MCF 10A (cell line): ENCODE measurements around the gene FRMD3. TPM values are rescaled to one million over a fixed set of nuclear protein-coding genes. Genes with fewer than 3 reads are reported as not detected.

Experiments
- BruUV-seq: library from RNA; stranded (reverse); fragments of 400-500 nt; replicated peaks from 2 replicates; lab custom pipeline; 2021; lab: Mats Ljungman, UMichigan
- CTCF ChIA-PET: fragments of 300-600 bp; sonication (Branson Sonifier 250); formaldehyde crosslinking; extraction: SDS; loops from one replicate; lab custom pipeline; 2021; ENCODE audit warnings: antibody characterized with exemption, inconsistent platforms; lab: Yijun Ruan, JAX
- POLR2A ChIA-PET: fragments of 300-600, 350-650 bp; sonication (Branson Sonifier 250); formaldehyde crosslinking; extraction: SDS; loops from one replicate; lab custom pipeline; 2020; ENCODE audit warnings: antibody characterized with exemption, inconsistent platforms; lab: Yijun Ruan, JAX
- DNase-seq: peaks from one replicate; pipeline ENCODE4 v3.0.0-alpha.2; 2018; ENCODE audit not compliant: unreplicated experiment
- H3K27ac Mint-ChIP-seq: one replicate; pipeline ENCODE4 v1.8.0; 2022; ENCODE audit warnings: mild to moderate bottlenecking, low read depth, mixed read lengths; ENCODE audit not compliant: unreplicated experiment
- H3K27me3 Mint-ChIP-seq: one replicate; pipeline ENCODE4 v1.8.0; 2022; ENCODE audit warnings: mixed read lengths; ENCODE audit not compliant: insufficient read depth, unreplicated experiment
- H3K36me3 Mint-ChIP-seq: one replicate; pipeline ENCODE4 v1.8.0; 2022; ENCODE audit warnings: mild to moderate bottlenecking, moderate library complexity, mixed read lengths; ENCODE audit not compliant: insufficient read depth, unreplicated experiment
- H3K4me1 Mint-ChIP-seq: one replicate; pipeline ENCODE4 v1.8.0; 2022; ENCODE audit warnings: mixed read lengths; ENCODE audit not compliant: insufficient read depth, unreplicated experiment
- H3K4me3 Mint-ChIP-seq: one replicate; pipeline ENCODE4 v1.8.0; 2022; ENCODE audit warnings: mild to moderate bottlenecking, moderate library complexity, mixed read lengths; ENCODE audit not compliant: unreplicated experiment
- H3K9me3 Mint-ChIP-seq: one replicate; pipeline ENCODE4 v1.8.0; 2022; ENCODE audit warnings: mixed read lengths; ENCODE audit not compliant: unreplicated experiment
- CTCF ChIP-seq: fragments of 200-600 bp; IDR thresholded peaks from one replicate; pipeline ENCODE4 v1.8.0; 2022; ENCODE audit warnings: antibody characterized with exemption, mild to moderate bottlenecking; ENCODE audit not compliant: unreplicated experiment
- intact Hi-C: fragments of 100-400 bp; cut with micrococcal nuclease; formaldehyde crosslinking; loops from 2 replicates; pipeline ENCODE4 v1.14.1; 2022
- total RNA-seq: library from RNA; stranded (reverse); gene quantifications from 2 replicates; pipeline ENCODE4 v1.2.3, GENCODE V29; 2022

The FRMD3 gene
- total RNA-seq, 1 experiment from 2014 or later, result 0.28 TPM

GRCh38 chr9:83423815-83424707 is 114.1 kb downstream of the FRMD3 start:
- BruUV-seq, result no TSS peak
- H3K27me3 Mint-ChIP-seq, result no peaks in the 10 kb centered on the region
- intact Hi-C loops, result no loop called here
- no peak for TF ChIP-seq CTCF
- H3K36me3 Mint-ChIP-seq, result no peaks in the 10 kb centered on the region
- H3K4me3 Mint-ChIP-seq, result no peak overlapping the region
- POLR2A ChIA-PET, result no interaction called here
- H3K9me3 Mint-ChIP-seq, result no peaks in the 10 kb centered on the region
- DNase-seq, result no peak
- H3K4me1 Mint-ChIP-seq, result no peaks in the 10 kb centered on the region
- CTCF ChIA-PET, result interaction anchor here (0.5 to 0.9 kb wide), 3 partner anchors 11 to 532 kb away, joined by 3 read pairs; no protein-coding TSS in a partner anchor
- H3K27ac Mint-ChIP-seq, result no peak overlapping the region

- H3K9me3 Mint-ChIP-seq, result no peaks in the 10 kb centered on the region
- no peak for DNase-seq
- no peak overlapping the region for H3K4me3 Mint-ChIP-seq
- intact Hi-C loops, result no loop called here
- H3K36me3 Mint-ChIP-seq, result no peaks in the 10 kb centered on the region
- ChIA-PET POLR2A (no interaction called here), CTCF (no interaction called here)
- BruUV-seq, result no TSS peak
- H3K4me1 Mint-ChIP-seq, result no peaks in the 10 kb centered on the region
- H3K27me3 Mint-ChIP-seq, result no peaks in the 10 kb centered on the region
- TF ChIP-seq CTCF, result no peak
- H3K27ac Mint-ChIP-seq, result no peak overlapping the region
These were observed 115.7 kb downstream of the FRMD3 start for GRCh38 chr9:83422527-83422926.

- no peak overlapping the region for H3K4me3 Mint-ChIP-seq
- no peaks in the 10 kb centered on the region for H3K9me3 Mint-ChIP-seq
- no peaks in the 10 kb centered on the region for H3K27me3 Mint-ChIP-seq
- intact Hi-C loops, result no loop called here
- H3K36me3 Mint-ChIP-seq, result no peaks in the 10 kb centered on the region
- H3K4me1 Mint-ChIP-seq, result no peaks in the 10 kb centered on the region
- no peak for TF ChIP-seq CTCF
- no peak for DNase-seq
- ChIA-PET POLR2A (no interaction called here), CTCF (no interaction called here)
- BruUV-seq, result no TSS peak
- no peak overlapping the region for H3K27ac Mint-ChIP-seq
These were observed 117.7 kb downstream of the FRMD3 start for GRCh38 chr9:83420486-83420885.

GRCh38 chr9:83419961-83420360 is 118.2 kb downstream of the FRMD3 start:
- Mint-ChIP-seq H3K9me3 (no peaks in the 10 kb centered on the region), H3K4me1 (no peaks in the 10 kb centered on the region), H3K4me3 (no peak overlapping the region), H3K36me3 (no peaks in the 10 kb centered on the region), H3K27ac (no peak overlapping the region), H3K27me3 (no peaks in the 10 kb centered on the region)
- no peak for TF ChIP-seq CTCF
- no peak for DNase-seq
- POLR2A ChIA-PET, result no interaction called here
- intact Hi-C loops, result no loop called here
- BruUV-seq, result no TSS peak
- CTCF ChIA-PET, result interaction anchor here (0.6 kb wide), 1 partner anchor 11 kb away, joined by 3 read pairs; no protein-coding TSS in a partner anchor
